Hepatocyte (in vitro differentiated cells): Measurements from ENCODE around the gene EVI5L.

ENCODE experiments used
- EZH2 ChIP-seq: fragments of 200-600 bp; sonication (generic); IDR thresholded peaks from 2 replicates; pipeline ENCODE4 v1.6.1; 2016; ENCODE audit warnings: antibody characterized with exemption, mild to moderate bottlenecking, borderline replicate concordance
- EZH2phosphoT487 ChIP-seq: fragments of 200-600 bp; sonication (generic); IDR thresholded peaks from one replicate; pipeline ENCODE4 v1.6.1; 2018; ENCODE audit warnings: antibody characterized with exemption, mild to moderate bottlenecking, low read depth, moderate library complexity; ENCODE audit not compliant: unreplicated experiment, severe bottlenecking
- TF ChIP-seq, protein P1 (sequence below): fragments of 200-600 bp; sonication (generic); IDR thresholded peaks from 2 replicates; pipeline ENCODE4 v1.5.1; 2016; ENCODE audit warnings: antibody characterized with exemption, mild to moderate bottlenecking; ENCODE audit not compliant: poor library complexity

DNA sequence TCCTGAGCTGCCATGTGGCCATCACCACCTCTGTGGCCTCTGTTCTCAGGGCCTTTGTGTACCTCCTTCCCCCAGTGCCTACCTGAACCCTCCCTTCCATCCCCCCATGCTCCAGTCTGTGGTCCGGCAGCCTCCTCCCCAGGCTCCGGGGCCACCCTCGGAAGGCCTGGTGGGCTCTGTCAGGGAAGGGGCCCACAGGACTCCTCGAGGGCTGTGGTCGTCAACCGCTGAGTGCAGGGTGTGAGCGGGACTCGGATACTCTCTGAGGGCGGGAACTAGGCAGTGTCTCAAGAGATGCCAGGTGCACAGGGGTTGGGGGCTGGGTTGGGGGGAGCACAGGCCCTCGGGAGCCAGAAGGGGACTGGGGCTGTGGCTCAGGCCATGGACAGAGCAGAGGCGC is 77.5 kb downstream of the EVI5L start:
- TF ChIP-seq, protein P1, sequence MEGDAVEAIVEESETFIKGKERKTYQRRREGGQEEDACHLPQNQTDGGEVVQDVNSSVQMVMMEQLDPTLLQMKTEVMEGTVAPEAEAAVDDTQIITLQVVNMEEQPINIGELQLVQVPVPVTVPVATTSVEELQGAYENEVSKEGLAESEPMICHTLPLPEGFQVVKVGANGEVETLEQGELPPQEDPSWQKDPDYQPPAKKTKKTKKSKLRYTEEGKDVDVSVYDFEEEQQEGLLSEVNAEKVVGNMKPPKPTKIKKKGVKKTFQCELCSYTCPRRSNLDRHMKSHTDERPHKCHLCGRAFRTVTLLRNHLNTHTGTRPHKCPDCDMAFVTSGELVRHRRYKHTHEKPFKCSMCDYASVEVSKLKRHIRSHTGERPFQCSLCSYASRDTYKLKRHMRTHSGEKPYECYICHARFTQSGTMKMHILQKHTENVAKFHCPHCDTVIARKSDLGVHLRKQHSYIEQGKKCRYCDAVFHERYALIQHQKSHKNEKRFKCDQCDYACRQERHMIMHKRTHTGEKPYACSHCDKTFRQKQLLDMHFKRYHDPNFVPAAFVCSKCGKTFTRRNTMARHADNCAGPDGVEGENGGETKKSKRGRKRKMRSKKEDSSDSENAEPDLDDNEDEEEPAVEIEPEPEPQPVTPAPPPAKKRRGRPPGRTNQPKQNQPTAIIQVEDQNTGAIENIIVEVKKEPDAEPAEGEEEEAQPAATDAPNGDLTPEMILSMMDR = no peak
- TF ChIP-seq EZH2 = no peak
- no peak for TF ChIP-seq EZH2phosphoT487
